GM18861 (cell line): ENCODE data around the gene FOSL2.

Source experiments
- ATAC-seq: cut with Tn5 transposase; IDR thresholded peaks from one replicate; pipeline ENCODE4 v1.9.1; 2021; ENCODE audit not compliant: unreplicated experiment

Gene FOSL2

GRCh38 chr2:28392297-28393113 is at the start of gene FOSL2:
Gene FOSL2 (plus strand): TSS chr2:28392858. CDS start chr2:28393721, 863 bp downstream.
- ATAC-seq, result peak; percentile 79

DNA sequence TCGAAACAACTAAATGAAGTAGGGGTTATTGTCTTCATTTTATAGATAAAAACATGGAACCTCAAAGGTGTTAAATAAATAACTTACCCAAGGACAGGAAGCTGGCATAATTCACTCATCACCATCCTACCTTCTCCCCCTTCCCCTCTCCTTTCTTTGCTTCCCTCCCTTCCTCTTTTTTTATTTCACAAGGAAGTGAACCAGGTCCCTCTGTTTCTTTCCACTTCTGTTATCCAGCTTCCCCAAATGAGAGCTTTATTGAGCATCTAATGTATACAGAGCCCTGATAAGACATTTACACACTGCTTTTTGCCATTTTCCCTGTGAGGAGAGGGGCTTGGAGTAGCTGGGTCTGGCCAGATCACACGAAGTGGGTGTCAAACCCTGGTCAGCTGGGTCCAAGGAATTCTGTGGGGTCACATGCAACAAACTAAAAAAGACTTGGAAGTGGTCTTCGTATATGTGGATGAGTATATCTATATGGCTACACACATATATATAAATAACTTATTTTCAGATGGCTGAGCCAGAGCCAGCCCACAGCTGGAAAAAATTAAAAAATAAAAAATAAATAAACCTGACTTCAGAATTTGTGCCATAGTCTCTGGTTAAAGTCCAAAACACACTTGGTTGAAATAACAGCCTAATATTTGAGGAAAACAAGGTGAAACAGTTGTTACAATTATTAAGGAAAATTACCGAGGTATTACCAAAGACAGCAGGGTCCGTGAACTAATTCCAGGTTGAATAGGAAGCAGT is 49.3 kb upstream of the FOSL2 start:
- no peak for ATAC-seq

- no peak for ATAC-seq
Observed at GRCh38 chr2:28343971-28344715, 48.5 kb upstream of the FOSL2 start.

- ATAC-seq, result no peak
Observed at GRCh38 chr2:28344756-28345373, 47.8 kb upstream of the FOSL2 start.

DNA sequence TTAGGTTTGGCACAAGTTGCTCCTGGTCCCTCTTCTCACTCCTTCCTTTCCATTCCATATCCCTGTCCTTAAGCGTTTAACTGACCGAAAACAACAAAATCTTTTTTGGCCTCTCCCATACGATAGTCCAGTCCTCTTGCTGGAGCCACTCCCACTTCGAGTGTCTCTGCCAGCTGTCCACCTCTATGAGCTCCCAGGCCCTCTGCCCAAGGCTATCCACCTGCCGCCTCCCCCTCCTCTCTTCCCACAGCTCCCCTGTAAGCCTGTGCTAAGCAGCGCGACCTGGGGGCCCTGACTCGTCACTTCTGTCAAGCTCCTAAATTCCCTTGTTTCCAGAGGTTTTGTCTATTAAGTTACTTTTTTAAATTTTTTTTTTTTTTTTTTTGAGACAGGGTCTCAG is 47.0 kb upstream of the FOSL2 start:
- ATAC-seq, result no peak

DNA sequence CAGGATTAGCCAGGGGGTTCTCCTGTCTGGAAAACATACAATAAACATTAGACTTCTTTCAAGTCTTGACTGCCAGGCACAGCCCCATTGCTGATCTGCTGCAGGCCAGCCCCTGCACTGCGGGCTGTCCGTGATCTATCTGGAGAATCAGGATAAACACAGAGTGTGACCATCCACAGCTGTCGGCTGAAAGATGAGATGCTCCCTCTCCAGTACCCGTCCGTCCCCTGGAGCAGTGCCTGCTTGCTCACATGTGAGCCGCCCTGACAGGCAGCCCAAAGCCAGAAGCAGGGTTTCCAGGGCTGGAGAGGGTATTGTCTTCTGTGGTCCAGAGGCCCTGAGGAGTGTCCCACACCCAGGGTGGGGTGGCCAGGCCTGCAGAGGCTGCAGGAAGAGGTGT is 46.1 kb upstream of the FOSL2 start:
- ATAC-seq, result no peak

GRCh38 chr2:28347193-28347592 is 45.5 kb upstream of the FOSL2 start:
- ATAC-seq, result no peak

DNA sequence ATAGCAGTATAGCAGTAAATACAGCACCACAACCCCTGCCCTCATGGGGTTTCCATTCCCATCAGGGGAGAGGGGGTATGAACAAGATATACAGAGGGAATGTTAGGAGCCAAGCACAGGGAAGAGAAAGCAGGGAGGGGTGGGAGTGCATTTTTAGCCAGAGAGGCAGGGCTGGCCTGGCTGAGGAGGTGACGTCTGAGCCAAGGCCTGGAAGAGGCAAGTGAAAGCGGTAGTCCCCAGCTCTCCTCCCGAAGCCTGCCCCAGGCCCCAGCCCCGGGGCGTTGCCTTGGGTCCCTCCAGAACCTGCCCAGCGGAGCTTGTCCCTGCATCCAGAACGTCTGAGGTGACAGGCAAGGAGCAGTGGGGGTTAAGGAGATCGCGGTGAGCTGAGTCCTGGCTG is 45.1 kb upstream of the FOSL2 start:
- no peak for ATAC-seq

- ATAC-seq, result no peak
Observed at GRCh38 chr2:28348149-28348567, 44.5 kb upstream of the FOSL2 start.

GRCh38 chr2:28348921-28349320 is 43.7 kb upstream of the FOSL2 start:
- ATAC-seq, result no peak

DNA sequence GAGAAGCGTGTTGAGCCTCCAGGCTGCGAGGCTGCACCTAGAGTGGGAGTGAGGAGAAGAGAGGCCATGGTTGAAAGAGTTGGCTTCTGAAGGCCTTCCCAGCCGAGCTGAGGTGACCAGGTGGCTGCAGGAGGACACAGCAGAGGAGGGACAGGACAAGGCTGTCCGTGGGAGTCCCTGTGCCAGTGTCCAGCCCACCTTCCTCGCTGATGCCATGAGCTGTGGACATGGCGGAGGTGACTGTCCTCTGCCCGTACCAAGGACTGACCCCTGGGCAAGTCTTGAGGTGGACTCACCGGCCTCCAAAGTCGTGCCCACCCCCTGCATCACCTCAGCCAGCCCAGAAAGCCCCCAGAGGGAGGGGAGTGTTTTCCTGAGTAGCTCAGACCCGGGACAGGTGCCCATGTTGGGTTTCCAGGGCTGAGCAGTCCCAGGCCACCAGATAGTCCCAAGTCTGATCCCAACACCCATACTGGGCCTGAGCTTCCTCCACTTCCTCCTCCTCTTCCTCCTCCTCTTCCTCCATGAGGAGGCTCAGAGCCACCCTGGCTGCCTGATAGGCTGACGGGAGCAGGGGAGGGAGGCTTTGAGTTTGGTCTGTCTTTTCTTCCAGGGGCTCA is 43.0 kb upstream of the FOSL2 start:
- no peak for ATAC-seq

- no peak for ATAC-seq
Observed at GRCh38 chr2:28350196-28350595, 42.5 kb upstream of the FOSL2 start.

- no peak for ATAC-seq
Observed at GRCh38 chr2:28350791-28351285, 41.8 kb upstream of the FOSL2 start.

- ATAC-seq, result no peak
Observed at GRCh38 chr2:28351621-28352020, 41.0 kb upstream of the FOSL2 start.

DNA sequence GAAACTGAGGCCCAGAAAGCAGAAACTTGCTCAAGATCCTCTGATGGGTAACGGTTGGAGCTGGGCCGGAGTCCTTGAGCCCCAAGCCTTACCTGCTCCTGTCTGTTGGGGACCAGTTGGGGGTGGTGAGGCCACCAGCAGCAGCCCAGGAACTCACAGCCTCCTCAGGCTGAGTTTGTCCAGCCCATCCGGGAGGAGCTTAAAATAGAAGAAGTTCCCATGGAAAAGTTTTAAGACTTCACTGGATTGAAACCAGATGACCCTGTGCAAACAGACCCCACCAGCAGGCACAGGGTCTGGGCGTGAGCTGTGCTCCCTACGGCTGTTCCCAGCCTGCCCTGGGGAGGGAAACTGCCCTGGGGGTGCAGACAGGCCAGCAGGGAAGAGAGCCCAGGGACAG is 40.6 kb upstream of the FOSL2 start:
- ATAC-seq, result no peak

- no peak for ATAC-seq
Observed at GRCh38 chr2:28352610-28353195, 40.0 kb upstream of the FOSL2 start.

DNA sequence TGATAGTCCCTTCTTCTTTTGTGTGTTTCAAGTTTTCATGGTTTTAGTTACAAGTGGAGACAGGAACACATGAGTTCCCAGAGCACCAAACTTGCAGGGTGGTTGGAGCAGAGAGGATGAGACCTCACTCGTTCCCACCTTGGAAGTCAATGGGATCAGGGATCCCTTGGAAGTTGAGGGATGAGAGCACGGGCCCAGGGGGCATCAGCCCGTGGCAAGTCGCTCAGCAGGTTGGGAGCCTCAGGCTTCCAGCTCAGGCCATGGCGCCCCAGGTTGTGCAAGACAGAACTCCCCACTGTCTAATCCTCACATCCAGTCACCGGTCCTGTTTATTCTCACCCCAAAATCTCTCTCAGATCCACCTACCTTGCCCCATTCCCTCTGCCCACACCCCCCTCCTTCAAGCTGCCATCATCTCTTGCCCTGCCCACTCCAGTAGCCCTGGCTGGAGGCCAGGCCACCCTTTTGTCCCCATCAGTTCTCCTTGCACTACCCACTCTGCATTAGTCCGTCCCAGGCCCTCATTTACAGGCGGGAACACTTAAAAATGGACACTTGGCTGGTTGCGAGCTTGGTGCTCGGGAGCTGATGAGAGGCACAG is 37.6 kb upstream of the FOSL2 start:
- ATAC-seq, result no peak

DNA sequence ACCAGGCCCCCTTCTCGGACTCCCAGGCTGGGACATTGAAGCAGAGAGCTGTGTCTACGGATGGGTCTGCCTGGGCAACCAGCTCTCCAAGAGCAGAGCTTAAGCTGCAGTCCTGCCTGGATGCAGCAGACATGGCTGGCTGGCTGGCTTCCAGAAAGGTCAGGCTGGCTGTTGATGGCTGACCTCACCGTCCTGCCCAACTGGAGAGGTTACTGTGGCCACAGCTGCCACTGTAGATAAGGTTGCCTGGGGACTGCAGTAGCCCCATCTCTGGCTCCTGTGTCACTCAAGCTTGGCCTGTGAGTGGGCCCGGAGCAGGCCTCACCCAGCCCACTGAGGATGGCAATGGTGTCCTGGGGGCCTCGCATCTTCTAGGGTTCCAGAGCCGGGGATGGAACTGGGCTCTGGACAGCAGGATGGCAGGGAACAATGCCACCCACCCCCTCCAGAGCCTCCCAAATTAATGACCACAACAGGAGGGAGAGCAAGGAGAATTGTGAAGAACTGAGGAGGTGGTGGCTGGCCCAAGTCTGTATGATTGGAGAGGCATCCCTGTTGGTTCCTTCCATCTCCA is 37.0 kb upstream of the FOSL2 start:
- ATAC-seq, result no peak

GRCh38 chr2:28356095-28356911 is 36.4 kb upstream of the FOSL2 start:
- ATAC-seq, result no peak
